Measurements from ENCODE around the gene FHIT.

Gene FHIT

GRCh38 chr3:61181874-61182273 lies 69.4 kb downstream of the FHIT start:
- intact Hi-C loops (cut with DNase I), result no loop called here
- no peak for DNase-seq

GRCh38 chr3:61180206-61180605 lies 71.0 kb downstream of the FHIT start:
- intact Hi-C loops (cut with DNase I), result no loop called here

GRCh38 chr3:61178167-61178566 lies 73.1 kb downstream of the FHIT start:
- DNase-seq, result no peak
- intact Hi-C loops (cut with DNase I), result no loop called here

More at GRCh38 chr3:61180206-61180605, 71.0 kb downstream of the FHIT start:
- DNase-seq, result no peak

GRCh38 chr3:61177450-61177849 lies 73.8 kb downstream of the FHIT start:
- intact Hi-C loops (cut with DNase I), result no loop called here
- DNase-seq, result no peak

GRCh38 chr3:61173676-61174075 lies 77.6 kb downstream of the FHIT start:
- intact Hi-C loops (cut with DNase I), result no loop called here
- no peak for DNase-seq

- intact Hi-C loops (cut with DNase I), result no loop called here
- DNase-seq, result no peak
These were observed 78.6 kb downstream of the FHIT start for GRCh38 chr3:61172684-61173083.

GRCh38 chr3:61172203-61172602 lies 79.0 kb downstream of the FHIT start:
- DNase-seq, result no peak
- intact Hi-C loops (cut with DNase I), result no loop called here

GRCh38 chr3:61169621-61170251 lies 81.5 kb downstream of the FHIT start:
- DNase-seq, result no peak
- intact Hi-C loops (cut with DNase I), result no loop called here

GRCh38 chr3:61168286-61168685 lies 83.0 kb downstream of the FHIT start:
- DNase-seq, result no peak
- intact Hi-C loops (cut with DNase I), result no loop called here

GRCh38 chr3:61162965-61163364 lies 88.3 kb downstream of the FHIT start:
- intact Hi-C loops (cut with DNase I), result no loop called here
- no peak for DNase-seq

GRCh38 chr3:61158667-61159066 lies 92.6 kb downstream of the FHIT start:
- intact Hi-C loops (cut with DNase I), result no loop called here
- DNase-seq, result no peak

GRCh38 chr3:61158216-61158615 lies 93.0 kb downstream of the FHIT start:
- no peak for DNase-seq
- intact Hi-C loops (cut with DNase I), result no loop called here

- no peak for DNase-seq
- intact Hi-C loops (cut with DNase I), result no loop called here
These were observed 93.8 kb downstream of the FHIT start for GRCh38 chr3:61157414-61157813.

GRCh38 chr3:61155701-61156292 lies 95.5 kb downstream of the FHIT start:
- DNase-seq, result no peak
- intact Hi-C loops (cut with DNase I), result no loop called here

GRCh38 chr3:61154457-61155198 lies 96.6 kb downstream of the FHIT start:
- DNase-seq, result peak in 2 of 42 donors; percentile 6 to 8
- intact Hi-C loops (cut with DNase I), result no loop called here

GRCh38 chr3:61152071-61152470 lies 99.2 kb downstream of the FHIT start:
- no peak for DNase-seq

GRCh38 chr3:61149236-61149635 lies 102.0 kb downstream of the FHIT start:
- intact Hi-C loops (cut with DNase I), result no loop called here
- DNase-seq, result no peak

More at GRCh38 chr3:61152071-61152470, 99.2 kb downstream of the FHIT start:
- intact Hi-C loops (cut with DNase I), result no loop called here

- DNase-seq, result peak in 2 of 42 donors; percentile 8 to 12
- intact Hi-C loops (cut with DNase I), result no loop called here
These were observed 105.0 kb downstream of the FHIT start for GRCh38 chr3:61146010-61146890.

GRCh38 chr3:61141697-61142096 lies 109.6 kb downstream of the FHIT start:
- DNase-seq, result no peak
- intact Hi-C loops (cut with DNase I), result no loop called here

GRCh38 chr3:61141227-61141626 lies 110.0 kb downstream of the FHIT start:
- DNase-seq, result no peak
- intact Hi-C loops (cut with DNase I), result no loop called here
